Measurements from ENCODE around the gene CDH20.

GRCh38 chr18:61597316-61597715 is 264.1 kb downstream of the CDH20 start:
- no peak for TF ChIP-seq NFE2L2 (IDR thresholded peaks at IDR 0.05; ENCODE audit: low read length)
- TF ChIP-seq ZBTB33 (CRISPR knock-in tag; IDR thresholded peaks at IDR 0.05): no peak
- TF ChIP-seq SP1 (IDR thresholded peaks at IDR 0.05): no peak
- no peak for TF ChIP-seq SP1 (CRISPR knock-in tag; IDR thresholded peaks at IDR 0.05)
- no peak for TF ChIP-seq TBX2 (CRISPR knock-in tag; IDR thresholded peaks at IDR 0.05; ENCODE audit: borderline replicate concordance)
- TF ChIP-seq HNRNPK (IDR thresholded peaks at IDR 0.05; ENCODE audit: low read depth, low read length, poor library complexity, severe bottlenecking): no peak
- TF ChIP-seq, protein P1, sequence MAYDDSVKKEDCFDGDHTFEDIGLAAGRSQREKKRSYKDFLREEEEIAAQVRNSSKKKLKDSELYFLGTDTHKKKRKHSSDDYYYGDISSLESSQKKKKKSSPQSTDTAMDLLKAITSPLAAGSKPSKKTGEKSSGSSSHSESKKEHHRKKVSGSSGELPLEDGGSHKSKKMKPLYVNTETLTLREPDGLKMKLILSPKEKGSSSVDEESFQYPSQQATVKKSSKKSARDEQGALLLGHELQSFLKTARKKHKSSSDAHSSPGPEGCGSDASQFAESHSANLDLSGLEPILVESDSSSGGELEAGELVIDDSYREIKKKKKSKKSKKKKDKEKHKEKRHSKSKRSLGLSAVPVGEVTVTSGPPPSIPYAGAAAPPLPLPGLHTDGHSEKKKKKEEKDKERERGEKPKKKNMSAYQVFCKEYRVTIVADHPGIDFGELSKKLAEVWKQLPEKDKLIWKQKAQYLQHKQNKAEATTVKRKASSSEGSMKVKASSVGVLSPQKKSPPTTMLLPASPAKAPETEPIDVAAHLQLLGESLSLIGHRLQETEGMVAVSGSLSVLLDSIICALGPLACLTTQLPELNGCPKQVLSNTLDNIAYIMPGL (CRISPR knock-in tag; IDR thresholded peaks at IDR 0.05; ENCODE audit: borderline replicate concordance in 1 of 2, low read depth in 1 of 2): no peak
